IPS DF 4.7 (cell line): ENCODE measurements around the gene FAM169A.
A peak's percentile ranks its signal among the peaks of the same experiment; 100 is the strongest.
"Not testable (repeated sequence)": the region's sequence is repeated elsewhere in the genome, so short reads cannot be mapped to it uniquely, and the experiment has no call there.

Experiments used
- DNase-seq: peaks from one replicate; pipeline ENCODE4 v3.0.0-alpha.2; 2013; ENCODE audit warnings: low spot score; ENCODE audit errors: extremely low read depth

FAM169A gene

DNA sequence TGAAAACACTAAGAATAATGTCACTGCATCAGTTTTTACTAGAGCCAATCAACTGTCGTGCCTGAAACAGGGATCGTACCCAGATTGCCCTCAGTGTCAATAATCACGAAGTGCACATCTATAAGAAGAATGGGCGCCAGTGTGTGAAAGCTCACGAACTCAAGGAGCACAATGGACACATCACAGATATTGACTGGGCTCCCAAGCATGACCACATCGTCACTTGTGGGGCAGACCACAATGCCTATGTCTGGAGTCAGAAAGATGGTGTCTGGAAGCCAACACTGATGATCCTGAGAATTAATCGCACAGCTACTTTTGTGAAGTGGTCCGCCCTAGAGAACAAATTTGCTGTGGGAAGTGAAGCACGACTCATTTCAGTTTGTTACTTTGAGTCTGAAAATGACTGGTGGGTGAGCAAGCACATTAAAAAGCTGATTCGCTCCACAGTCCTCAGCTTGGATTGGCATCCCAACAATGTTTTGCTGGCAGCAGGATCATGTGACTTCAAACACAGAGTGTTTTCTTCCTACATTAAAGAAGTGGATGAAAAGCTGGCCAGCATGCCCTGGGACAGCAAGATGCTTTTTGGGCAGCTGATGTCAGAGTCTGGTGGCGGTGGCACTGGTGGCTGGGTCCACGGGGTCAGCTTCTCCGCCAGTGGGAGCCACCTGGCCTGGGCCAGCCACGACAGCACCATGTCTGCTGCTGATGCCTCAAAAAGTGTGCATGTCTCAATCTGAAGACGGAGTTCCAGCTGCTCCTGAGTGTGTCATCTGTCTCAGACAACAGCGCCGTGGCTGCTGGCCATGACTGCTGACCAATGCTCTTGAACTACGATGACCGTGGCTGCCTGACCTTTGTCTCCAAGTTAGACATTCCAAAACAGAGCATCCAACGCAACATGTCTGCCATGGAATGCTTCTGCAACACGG is 66.9 kb downstream of the FAM169A start:
- no peak for DNase-seq

DNA sequence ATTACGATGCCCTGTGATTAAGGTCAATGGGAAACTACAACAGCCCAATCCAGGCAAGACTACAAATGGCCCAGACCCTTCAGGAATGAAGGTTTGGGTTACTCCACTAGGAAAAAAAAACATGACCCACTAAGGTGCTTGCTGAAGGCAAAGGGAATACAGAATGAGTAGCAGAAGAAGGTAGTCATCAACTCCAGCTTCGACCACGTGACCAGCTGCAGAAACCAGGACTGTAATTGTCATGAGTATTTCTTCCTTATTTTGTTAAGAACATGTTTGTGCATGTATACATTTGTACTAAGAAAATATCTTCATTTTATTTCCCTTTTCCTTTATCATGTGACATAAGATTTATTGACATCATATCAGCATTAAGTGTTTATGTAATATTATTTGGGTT is 74.5 kb downstream of the FAM169A start:
- not testable (repeated sequence) for DNase-seq

DNA sequence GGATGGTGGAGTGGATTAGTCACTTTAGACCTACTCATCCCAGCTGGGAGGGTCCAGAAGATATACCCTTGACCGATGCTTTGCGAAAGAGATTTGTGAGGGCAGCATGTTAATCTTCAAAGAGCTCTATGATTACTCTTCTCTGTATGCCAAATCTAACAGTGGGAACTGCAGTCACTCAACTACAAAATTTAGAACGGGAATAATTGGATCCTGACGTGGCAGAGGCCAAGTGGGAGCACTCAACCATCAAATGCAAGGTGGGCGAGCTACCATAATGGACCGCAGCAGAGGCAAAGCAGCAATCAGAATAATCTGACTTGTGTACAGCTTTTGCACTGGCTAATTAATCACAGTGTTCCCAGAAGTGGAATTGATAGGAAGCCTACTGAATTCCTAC is 78.8 kb downstream of the FAM169A start:
- no peak for DNase-seq

DNA sequence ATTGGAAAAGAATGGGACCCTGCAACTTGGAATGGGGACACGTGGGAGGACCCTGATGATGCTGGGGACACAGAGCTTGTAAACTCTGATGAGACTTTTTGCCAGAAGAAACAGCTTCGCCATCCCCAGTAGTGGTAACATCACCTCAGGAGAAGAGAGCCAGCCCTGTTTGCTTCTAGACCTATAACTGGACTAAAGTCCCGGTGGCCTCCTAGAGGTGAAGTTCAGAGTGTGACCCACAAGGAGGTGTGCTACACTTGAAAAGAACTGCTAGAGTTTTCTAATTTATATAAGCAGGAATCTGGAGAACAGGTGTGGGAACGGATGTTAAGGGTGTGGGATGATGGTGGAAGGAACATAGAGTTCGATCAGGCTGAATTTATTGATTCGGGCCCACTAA is 79.3 kb downstream of the FAM169A start:
- no peak for DNase-seq

DNA sequence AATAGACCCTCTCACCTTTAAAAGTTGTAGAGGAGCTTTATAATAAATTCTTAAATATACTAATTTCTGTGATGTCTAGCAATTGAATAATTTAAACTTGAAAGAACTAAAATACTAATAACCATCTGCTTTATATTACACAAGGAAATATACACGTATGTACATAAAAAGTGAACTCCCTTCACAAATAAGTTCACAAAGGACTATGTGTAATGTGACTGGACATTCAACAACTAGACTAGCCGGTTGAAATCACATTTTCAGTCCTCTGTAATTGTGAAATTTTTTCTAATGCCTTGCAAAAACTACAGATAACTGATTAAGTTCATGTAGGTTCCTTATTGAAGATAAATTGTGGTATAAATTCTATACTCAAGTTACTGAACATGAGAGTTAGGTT is 87.6 kb downstream of the FAM169A start:
- no peak for DNase-seq

DNA sequence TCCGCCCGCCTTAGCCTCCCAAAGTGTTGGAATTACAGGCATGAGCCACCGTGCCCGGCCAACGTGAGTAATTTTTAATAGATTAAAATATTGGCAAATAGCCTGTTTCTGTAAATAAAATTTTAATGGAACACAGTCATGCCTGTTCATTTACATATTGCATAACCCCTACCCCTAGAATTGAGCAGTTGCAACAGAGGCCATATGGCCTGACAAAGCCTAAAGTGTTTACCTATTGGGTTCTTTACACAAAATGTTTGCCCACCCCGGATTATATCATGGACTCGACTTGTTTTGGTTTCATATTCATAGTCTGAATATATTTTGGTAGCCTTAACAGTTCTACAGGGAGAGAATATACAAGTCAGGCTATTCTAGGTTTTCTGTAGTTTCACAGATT is 93.8 kb downstream of the FAM169A start:
- DNase-seq = no peak

- no peak for DNase-seq
These were observed 98.6 kb downstream of the FAM169A start for GRCh38 chr5:74767579-74767913.

- DNase-seq = peak; percentile 86
These were observed 99.2 kb downstream of the FAM169A start, which contains the start of the genes GFM2 and NSA2 for GRCh38 chr5:74766849-74767578. Gene GFM2 (minus strand): TSS chr5:74767117. CDS start chr5:74763742, 3,375 bp downstream. Gene NSA2 (plus strand): TSS chr5:74767249. CDS start chr5:74767361, 112 bp downstream.

GRCh38 chr5:74766418-74766848 is 99.8 kb downstream of the FAM169A start:
- DNase-seq = no peak

DNA sequence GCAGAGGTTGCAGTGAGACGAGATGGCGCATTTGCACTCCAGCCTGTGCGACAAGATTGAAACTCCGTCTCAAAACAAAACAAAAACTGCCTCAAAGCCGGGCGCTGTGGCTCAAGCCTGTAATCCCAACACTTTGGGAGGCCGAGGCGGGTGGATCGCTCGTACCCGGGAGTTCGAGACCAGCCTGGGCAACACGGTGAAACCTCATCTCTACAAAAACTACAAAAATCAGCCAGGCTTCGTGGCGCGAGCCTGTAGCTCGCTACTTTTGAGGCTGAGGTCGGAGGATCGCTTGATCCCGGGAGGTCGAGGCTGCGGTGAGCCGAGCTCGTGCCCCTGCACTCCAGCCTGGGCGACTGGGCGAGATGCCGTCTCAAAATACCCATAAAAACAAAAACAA is 100.3 kb downstream of the FAM169A start:
- DNase-seq = no peak

DNA sequence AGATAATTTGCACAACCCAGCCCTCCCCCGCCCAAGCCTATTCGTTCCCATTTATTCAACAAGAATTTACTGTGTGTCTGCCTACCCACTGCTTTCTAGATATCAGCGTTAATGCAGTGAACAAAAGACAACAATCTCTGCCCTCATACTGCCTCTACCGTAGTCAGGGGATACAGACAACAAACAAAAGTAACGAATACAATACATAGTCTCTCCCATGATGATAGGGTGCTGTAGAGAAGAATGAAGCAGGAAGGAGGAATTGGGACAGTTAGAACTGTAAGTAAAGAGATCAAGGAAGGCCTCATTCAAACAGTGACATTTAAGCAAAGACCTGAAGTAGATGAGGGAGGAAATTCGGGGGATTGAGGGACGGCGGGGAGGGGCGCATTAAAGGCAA is 101.0 kb downstream of the FAM169A start:
- no peak for DNase-seq

DNA sequence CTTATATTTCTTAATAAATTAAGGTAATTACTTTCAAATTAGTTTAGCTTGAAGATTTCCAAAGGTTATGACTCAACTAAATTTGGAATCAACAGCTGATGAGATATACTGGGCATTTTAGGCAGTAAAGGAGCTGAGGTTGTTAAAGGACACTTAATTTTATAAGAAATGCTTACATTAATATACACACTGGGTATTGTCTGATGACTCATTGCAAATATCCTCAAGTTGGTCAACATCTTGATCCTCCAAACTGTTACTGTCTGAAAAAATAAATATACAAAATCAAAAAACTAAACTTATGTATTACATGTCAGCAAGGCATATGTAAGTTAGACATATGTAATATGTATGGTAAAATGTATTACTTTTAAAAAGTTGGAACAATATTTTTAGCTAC is 102.7 kb downstream of the FAM169A start:
- no peak for DNase-seq

- DNase-seq = no peak
These were observed 103.6 kb downstream of the FAM169A start for GRCh38 chr5:74762599-74762998.

GRCh38 chr5:74761241-74761640 is 104.9 kb downstream of the FAM169A start:
- no peak for DNase-seq

- not testable (repeated sequence) for DNase-seq
These were observed 117.4 kb downstream of the FAM169A start for GRCh38 chr5:74748742-74749141.

GRCh38 chr5:74738406-74738805 is 127.8 kb downstream of the FAM169A start:
- no peak for DNase-seq

DNA sequence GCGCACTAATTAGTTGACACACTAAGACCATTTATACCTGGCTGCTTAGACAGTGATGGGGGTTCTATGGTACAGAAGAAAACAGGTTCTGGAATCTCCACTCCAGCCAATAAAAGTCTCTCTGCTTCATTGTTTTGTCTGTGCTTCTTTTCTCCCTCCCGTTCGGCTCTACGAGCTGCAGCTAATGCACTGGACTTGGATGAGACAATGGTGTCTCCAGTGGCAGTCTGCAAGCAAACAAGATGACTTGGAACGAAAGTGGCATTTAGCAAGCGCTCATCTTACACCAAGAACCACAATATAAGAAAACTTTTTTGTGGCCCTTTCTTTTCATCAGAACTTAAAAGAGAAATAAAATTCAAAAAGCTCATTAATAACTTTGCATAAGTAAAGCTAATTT is 129.4 kb downstream of the FAM169A start:
- DNase-seq = no peak
